Keratinocyte (primary cell): ENCODE measurements around the gene CNTNAP3B. TPM values are rescaled to one million over a fixed set of nuclear protein-coding genes. Genes with fewer than 3 reads are reported as not detected.
"Not testable (repeated sequence)": the region's sequence is repeated elsewhere in the genome, so short reads cannot be mapped to it uniquely, and the experiment has no call there.

Experiments
- DNase-seq: peaks from one replicate; pipeline ENCODE4 v3.0.0-alpha.2; 2011; ENCODE audit warnings: low read depth, missing footprints, low spot score
- FAIRE-seq: peaks from 2 replicates; lab custom pipeline; 2011; peaks lifted over from hg19 to GRCh38; lab: Jason Lieb, UNC
- H2AFZ ChIP-seq: 2 replicates; pipeline ENCODE4 v1.6.0; 2012; ENCODE audit warnings: low read length, control low read depth, inconsistent platforms; ENCODE audit not compliant: control insufficient read depth
- H3K27ac ChIP-seq: 2 replicates; pipeline ENCODE4 v1.5.1; 2011; ENCODE audit warnings: low read length; ENCODE audit not compliant: control insufficient read depth, insufficient read depth
- H3K27me3 ChIP-seq: 3 replicates; pipeline ENCODE4 v1.6.0; 2011; ENCODE audit warnings: low read length; ENCODE audit not compliant: control insufficient read depth, insufficient read depth; ENCODE audit errors: extremely low read depth
- H3K36me3 ChIP-seq, 2 experiments: 2 replicates in 1 of 2; 3 replicates in 1 of 2; pipeline ENCODE4 v1.5.1; 2011; ENCODE audit warnings: low read length in 2 of 2, mild to moderate bottlenecking in 1 of 2; ENCODE audit not compliant: control insufficient read depth in 2 of 2, insufficient read depth in 2 of 2; ENCODE audit errors: extremely low read depth in 1 of 2
- H3K4me1 ChIP-seq: 3 replicates; pipeline ENCODE4 v1.5.1; 2011; ENCODE audit warnings: low read length; ENCODE audit not compliant: control insufficient read depth, insufficient read depth; ENCODE audit errors: extremely low read depth
- H3K4me2 ChIP-seq: 3 replicates; pipeline ENCODE4 v1.6.0; 2011; ENCODE audit warnings: low read depth, low read length; ENCODE audit not compliant: control insufficient read depth, insufficient read depth; ENCODE audit errors: extremely low read depth
- H3K4me3 ChIP-seq, 3 experiments: fragments of 200-600 bp in 1 of 3; sonication (generic) in 1 of 3; 2 replicates in 2 of 3; 3 replicates in 1 of 3; pipeline ENCODE4 v1.5.1; 2011 to 2016; ENCODE audit warnings: low read length in 3 of 3, mild to moderate bottlenecking in 3 of 3, control low read depth in 2 of 3, inconsistent platforms in 1 of 3, low read depth in 1 of 3, mixed read lengths in 1 of 3, mixed run types in 1 of 3, moderate library complexity in 1 of 3; ENCODE audit not compliant: control insufficient read depth in 2 of 3, insufficient read depth in 2 of 3; ENCODE audit errors: extremely low read depth in 1 of 3
- H3K79me2 ChIP-seq: 2 replicates; pipeline ENCODE4 v1.6.0; 2012; ENCODE audit warnings: low read length; ENCODE audit not compliant: control insufficient read depth, insufficient read depth
- H3K9ac ChIP-seq: 3 replicates; pipeline ENCODE4 v1.6.0; 2011; ENCODE audit warnings: low read length; ENCODE audit not compliant: control insufficient read depth, insufficient read depth; ENCODE audit errors: extremely low read depth
- H3K9me1 ChIP-seq: 3 replicates; pipeline ENCODE4 v1.6.0; 2011; ENCODE audit warnings: low read length; ENCODE audit not compliant: control insufficient read depth, insufficient read depth; ENCODE audit errors: extremely low read depth
- H3K9me3 ChIP-seq: 2 replicates; pipeline ENCODE4 v1.5.1; 2012; ENCODE audit warnings: low read depth, low read length; ENCODE audit not compliant: control insufficient read depth
- H4K20me1 ChIP-seq: 3 replicates; pipeline ENCODE4 v1.6.0; 2011; ENCODE audit warnings: low read length; ENCODE audit not compliant: control insufficient read depth, insufficient read depth; ENCODE audit errors: extremely low read depth
- dilution Hi-C: fragments of 300-500 bp; cut with MboI; formaldehyde crosslinking; loops from one replicate; pipeline ENCODE4 v1.7.0; 2020; ENCODE audit warnings: low sequenced_read_pairs; ENCODE audit not compliant: extremely low pct_ligation_motif_present
- polyA plus RNA-seq, 5 experiments: library from polyadenylated mRNA; depleted of rRNA in 3 of 5; stranded (reverse) in 3 of 5; stranded (forward) in 1 of 5; unstranded in 1 of 5; fragments of >200 nt; gene quantifications; 1 replicate in 1 of 5; 2 replicates in 3 of 5; 3 replicates in 1 of 5; pipeline versions ENCODE4 v1.2.1 to v1.2.3, GENCODE V29; 2011 to 2012; ENCODE audit warnings: missing spikeins in 2 of 5, low read depth in 1 of 5, low replicate concordance in 1 of 5

CNTNAP3B gene
- polyA plus RNA-seq, 1 donor (not counting 4 experiments of a cell fraction or from before 2014, with no cell fraction given) = 6.8 TPM

GRCh38 chr9:42095929-42096328 is 33.3 kb downstream of the CNTNAP3B start:
- H3K9me3 ChIP-seq, H2AFZ ChIP-seq, H3K27me3 ChIP-seq, H3K4me1 ChIP-seq, H3K9me1 ChIP-seq, H3K4me2 ChIP-seq, H3K9ac ChIP-seq, DNase-seq, H4K20me1 ChIP-seq, H3K27ac ChIP-seq, FAIRE-seq, dilution Hi-C loops, H3K36me3 ChIP-seq, H3K4me3 ChIP-seq, H3K79me2 ChIP-seq: not testable (repeated sequence)

- H3K9me3 ChIP-seq, H3K4me2 ChIP-seq, H3K27me3 ChIP-seq, H3K27ac ChIP-seq, H3K4me1 ChIP-seq, H3K9ac ChIP-seq, H3K9me1 ChIP-seq, dilution Hi-C loops, DNase-seq, H3K36me3 ChIP-seq, H4K20me1 ChIP-seq, FAIRE-seq, H3K4me3 ChIP-seq, H3K79me2 ChIP-seq, H2AFZ ChIP-seq: not testable (repeated sequence)
Observed at GRCh38 chr9:42084559-42084952, 44.7 kb downstream of the CNTNAP3B start.

GRCh38 chr9:42083877-42084558 is 45.2 kb downstream of the CNTNAP3B start:
- H3K27ac ChIP-seq, DNase-seq, FAIRE-seq: not testable (repeated sequence)

GRCh38 chr9:42080376-42080775 is 48.9 kb downstream of the CNTNAP3B start:
- H3K27ac ChIP-seq, dilution Hi-C loops, FAIRE-seq, H4K20me1 ChIP-seq, H3K4me3 ChIP-seq, H3K36me3 ChIP-seq, H3K9me3 ChIP-seq, H2AFZ ChIP-seq, H3K4me1 ChIP-seq, H3K9me1 ChIP-seq, H3K4me2 ChIP-seq, H3K79me2 ChIP-seq, H3K27me3 ChIP-seq, DNase-seq, H3K9ac ChIP-seq: not testable (repeated sequence)

More at GRCh38 chr9:42083877-42084558, 45.2 kb downstream of the CNTNAP3B start:
- H3K4me3 ChIP-seq, H3K9me1 ChIP-seq, H2AFZ ChIP-seq, H3K9ac ChIP-seq, H3K36me3 ChIP-seq, H3K9me3 ChIP-seq, H3K4me2 ChIP-seq, dilution Hi-C loops, H3K79me2 ChIP-seq, H3K4me1 ChIP-seq, H3K27me3 ChIP-seq, H4K20me1 ChIP-seq: not testable (repeated sequence)

GRCh38 chr9:42074868-42075267 is 54.4 kb downstream of the CNTNAP3B start:
- dilution Hi-C loops, H4K20me1 ChIP-seq: not testable (repeated sequence)

More at GRCh38 chr9:42074868-42075267, 54.4 kb downstream of the CNTNAP3B start:
- not testable (repeated sequence) for H3K79me2 ChIP-seq, FAIRE-seq, H3K4me2 ChIP-seq, H3K27ac ChIP-seq, DNase-seq, H3K4me3 ChIP-seq, H3K36me3 ChIP-seq, H3K4me1 ChIP-seq, H3K9ac ChIP-seq, H3K27me3 ChIP-seq, H3K9me3 ChIP-seq, H3K9me1 ChIP-seq, H2AFZ ChIP-seq
